Gastroesophageal sphincter (tissue), 4 donors: ENCODE results near the gene RBM38. TPM values are rescaled to one million over a fixed set of nuclear protein-coding genes. Genes with fewer than 3 reads are reported as not detected.

Experiments used
- ATAC-seq: fragments of 150-250 bp; one replicate; pipeline ENCODE4 v1.9.1; 2016; ENCODE audit warnings: mild to moderate bottlenecking, moderate library complexity
- H3K27ac ChIP-seq, 4 donors: fragments of 200-600 bp; sonication (generic) in 3 of 4; 1 replicate in 3 of 4; 2 replicates in 1 of 4; pipeline ENCODE4 v1.5.1; 2016 to 2019
- H3K27me3 ChIP-seq: fragments of 200-600 bp; sonication (generic); one replicate; pipeline ENCODE4 v1.5.1; 2019
- H3K36me3 ChIP-seq, 2 donors: fragments of 200-600 bp; sonication (generic); one replicate each; pipeline ENCODE4 v1.5.1; 2019; ENCODE audit warnings: control low read depth in 1 of 2
- H3K4me1 ChIP-seq, 3 donors: fragments of 200-600 bp; sonication (generic); 1 replicate in 2 of 3; 2 replicates in 1 of 3; pipeline ENCODE4 v1.5.1; 2016 to 2019; ENCODE audit warnings: control low read depth in 2 of 3
- H3K4me3 ChIP-seq, 2 donors: fragments of 200-600 bp; sonication (generic); one replicate each; pipeline ENCODE4 v1.5.1; 2019; ENCODE audit warnings: mild to moderate bottlenecking in 1 of 2, moderate library complexity in 1 of 2
- H3K9me3 ChIP-seq, 3 donors: fragments of 200-600 bp; sonication (generic); one replicate each; pipeline ENCODE4 v1.5.1; 2017 to 2019; ENCODE audit warnings: control low read depth in 2 of 3
- EP300 ChIP-seq: sonication (generic); formaldehyde crosslinking; IDR thresholded peaks from one replicate; pipeline ENCODE4 v1.6.1; 2017; ENCODE audit warnings: antibody characterized with exemption, mild to moderate bottlenecking
- POLR2A ChIP-seq, 2 donors: fragments of 450-650 bp; IDR thresholded peaks; one replicate each; pipeline ENCODE4 v1.6.1; 2017; ENCODE audit warnings: antibody characterized with exemption in 2 of 2, mild to moderate bottlenecking in 2 of 2, moderate library complexity in 1 of 2
- POLR2AphosphoS5 ChIP-seq: sonication (generic); formaldehyde crosslinking; IDR thresholded peaks from one replicate; pipeline ENCODE4 v1.6.1; 2017; ENCODE audit warnings: antibody characterized with exemption
- WGBS, 2 donors: methylation state at CpG; one replicate each; pipeline ENCODE4 v1.1.5; 2018; ENCODE audit warnings: low coverage in 1 of 2; 5-methylcytosine and 5-hydroxymethylcytosine counted together
- total RNA-seq, 4 donors: library from RNA; depleted of rRNA; stranded (reverse); fragments of >200 nt; gene quantifications; one replicate each; pipeline ENCODE4 v1.1.0, GENCODE V29; 2016
- TF ChIP-seq, protein P1 (sequence below), 4 experiments: fragments of 200-600 bp in 2 of 4; fragments of 450-650 bp in 2 of 4; sonication (generic) in 1 of 4; IDR thresholded peaks; one replicate each; pipeline ENCODE4 v1.5.1; 2017 to 2019; ENCODE audit warnings: antibody characterized with exemption in 4 of 4, mild to moderate bottlenecking in 2 of 4, moderate library complexity in 2 of 4

RBM38 gene
- total RNA-seq, 4 donors from 2014 or later = 50.9 to 190 (median 106) TPM

GRCh38 chr20:57420571-57421252 lies 29.5 kb downstream of the RBM38 start:
- Histone ChIP-seq H3K4me3 (no peak overlapping the region), H3K27ac (no peak overlapping the region), H3K4me1 (no peaks in the 10 kb centered on the region), H3K36me3 (no peaks in the 10 kb centered on the region), H3K9me3 (no peaks in the 10 kb centered on the region), H3K27me3 (no peaks in the 10 kb centered on the region)
- WGBS, 2 donors = 67% methylated on average over 3 of the region's 20 CpGs; no CpG with 5 or more reads in 1 of the 2 donors
- ATAC-seq = no peak
- TF ChIP-seq, protein P1, sequence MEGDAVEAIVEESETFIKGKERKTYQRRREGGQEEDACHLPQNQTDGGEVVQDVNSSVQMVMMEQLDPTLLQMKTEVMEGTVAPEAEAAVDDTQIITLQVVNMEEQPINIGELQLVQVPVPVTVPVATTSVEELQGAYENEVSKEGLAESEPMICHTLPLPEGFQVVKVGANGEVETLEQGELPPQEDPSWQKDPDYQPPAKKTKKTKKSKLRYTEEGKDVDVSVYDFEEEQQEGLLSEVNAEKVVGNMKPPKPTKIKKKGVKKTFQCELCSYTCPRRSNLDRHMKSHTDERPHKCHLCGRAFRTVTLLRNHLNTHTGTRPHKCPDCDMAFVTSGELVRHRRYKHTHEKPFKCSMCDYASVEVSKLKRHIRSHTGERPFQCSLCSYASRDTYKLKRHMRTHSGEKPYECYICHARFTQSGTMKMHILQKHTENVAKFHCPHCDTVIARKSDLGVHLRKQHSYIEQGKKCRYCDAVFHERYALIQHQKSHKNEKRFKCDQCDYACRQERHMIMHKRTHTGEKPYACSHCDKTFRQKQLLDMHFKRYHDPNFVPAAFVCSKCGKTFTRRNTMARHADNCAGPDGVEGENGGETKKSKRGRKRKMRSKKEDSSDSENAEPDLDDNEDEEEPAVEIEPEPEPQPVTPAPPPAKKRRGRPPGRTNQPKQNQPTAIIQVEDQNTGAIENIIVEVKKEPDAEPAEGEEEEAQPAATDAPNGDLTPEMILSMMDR (IDR thresholded peaks at IDR 0.05) = no peak
- no peak for TF ChIP-seq POLR2AphosphoS5
- no peak for TF ChIP-seq EP300
- TF ChIP-seq POLR2A (IDR thresholded peaks at IDR 0.05) = no peak

DNA sequence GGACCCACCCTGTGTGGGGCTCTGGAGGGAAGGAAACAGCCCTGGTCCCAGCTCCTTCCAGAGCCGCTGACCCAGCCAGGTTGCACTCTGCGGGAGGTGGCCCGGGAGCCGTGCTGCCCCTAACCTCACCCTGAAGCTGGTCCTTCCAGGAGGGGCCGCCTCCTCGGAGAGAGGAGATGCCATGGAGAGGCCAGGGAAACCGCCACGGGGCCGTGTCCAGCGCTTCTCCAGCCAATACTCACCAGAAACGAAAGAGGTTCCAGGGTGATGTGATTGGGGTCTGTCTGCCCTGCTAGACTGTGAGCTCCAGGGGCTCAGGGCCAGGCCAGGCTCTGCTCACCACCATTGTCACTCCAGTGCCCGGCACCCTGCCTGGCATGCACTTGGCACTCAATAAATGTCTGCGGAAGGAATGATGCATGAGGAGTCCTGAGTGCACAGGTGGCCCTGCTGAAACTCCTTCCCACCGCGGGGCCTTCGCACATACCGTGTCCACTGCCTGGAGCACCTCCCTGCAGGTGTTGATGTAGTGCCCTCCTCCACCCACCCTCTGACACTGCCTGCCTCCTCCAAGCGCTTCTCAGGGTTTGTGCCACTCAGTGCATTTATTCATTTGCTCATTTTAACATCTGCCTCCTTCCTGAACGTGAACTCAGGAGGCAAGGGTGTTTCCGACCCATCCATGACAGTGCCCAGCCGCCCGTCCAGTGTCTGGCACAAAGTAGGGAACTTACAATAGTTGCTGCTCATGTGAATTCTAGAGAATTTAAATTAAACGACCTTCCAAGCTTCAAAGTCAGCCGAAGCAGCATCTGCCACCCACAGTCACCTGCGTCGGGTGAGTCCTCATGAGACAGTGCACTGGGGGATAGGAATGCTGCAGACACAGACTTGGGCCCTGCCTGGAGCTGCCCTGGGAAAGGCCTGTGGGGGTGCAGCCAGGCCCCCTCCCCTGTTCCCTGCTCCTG lies 30.3 kb downstream of the RBM38 start:
- H3K27me3 ChIP-seq = no peaks in the 10 kb centered on the region
- H3K4me3 ChIP-seq = no peak overlapping the region
- 98% methylated on average over 5 of the region's 26 CpGs; no CpG with 5 or more reads in 1 of the 2 donors for WGBS, 2 donors
- no peak for ATAC-seq
- no peaks in the 10 kb centered on the region for H3K9me3 ChIP-seq
- TF ChIP-seq POLR2A (IDR thresholded peaks at IDR 0.05) (no peak), EP300 (no peak), POLR2AphosphoS5 (no peak)
- TF ChIP-seq, protein P1 (IDR thresholded peaks at IDR 0.05) = no peak
- H3K4me1 ChIP-seq = no peaks in the 10 kb centered on the region
- no peak overlapping the region for H3K27ac ChIP-seq
- H3K36me3 ChIP-seq = no peaks in the 10 kb centered on the region

DNA sequence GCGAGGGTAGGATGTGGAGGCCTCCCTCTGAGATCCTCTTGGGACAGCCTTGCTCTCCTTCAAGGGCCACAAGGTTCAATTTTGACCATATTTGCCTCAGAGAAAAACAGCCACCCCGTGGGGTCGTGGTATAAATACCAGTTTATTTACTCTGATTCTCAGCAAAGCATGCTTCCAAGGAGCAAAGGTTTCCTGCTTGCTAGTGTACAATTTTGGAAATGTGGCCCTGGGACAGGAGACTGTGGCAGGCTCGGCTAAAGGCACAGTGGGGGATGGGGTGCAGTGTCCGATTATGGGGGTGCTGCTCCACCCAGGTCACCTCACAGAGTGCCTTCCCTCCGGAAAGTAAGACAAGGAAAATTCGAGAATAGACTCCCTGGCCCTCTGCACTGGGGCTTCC lies 31.1 kb downstream of the RBM38 start:
- no peak for ATAC-seq

GRCh38 chr20:57425150-57426013 lies 34.2 kb downstream of the RBM38 start:
- Histone ChIP-seq H3K36me3 (no peaks in the 10 kb centered on the region), H3K4me1 (no peaks in the 10 kb centered on the region), H3K27me3 (no peaks in the 10 kb centered on the region), H3K9me3 (no peaks in the 10 kb centered on the region), H3K4me3 (no peak overlapping the region), H3K27ac (no peak overlapping the region)
- TF ChIP-seq EP300 (no peak), POLR2A (IDR thresholded peaks at IDR 0.05) (no peak), POLR2AphosphoS5 (no peak)
- TF ChIP-seq, protein P1 (IDR thresholded peaks at IDR 0.05) = no peak
- 48 to 100% methylated on average over 2 to 10 of the region's 17 CpGs for WGBS, 2 donors
- no peak for ATAC-seq

More for the DNA sequence above, 31.1 kb downstream of the RBM38 start:
- H3K4me1 ChIP-seq = no peaks in the 10 kb centered on the region
- no peak overlapping the region for H3K4me3 ChIP-seq
- no peak overlapping the region for H3K27ac ChIP-seq
- TF ChIP-seq EP300 = no peak
- TF ChIP-seq, protein P1 (IDR thresholded peaks at IDR 0.05) = no peak
- no peak for TF ChIP-seq POLR2AphosphoS5
- TF ChIP-seq POLR2A (IDR thresholded peaks at IDR 0.05) = no peak
- no peaks in the 10 kb centered on the region for H3K9me3 ChIP-seq
- H3K36me3 ChIP-seq = no peaks in the 10 kb centered on the region
- no peaks in the 10 kb centered on the region for H3K27me3 ChIP-seq
- WGBS, 2 donors = 55 to 67% methylated on average over 2 to 5 of the region's 7 CpGs
